Stimulated activated CD4-positive, alpha-beta T cell treated with anti-CD3 and anti-CD28 coated beads, TNF-alpha, amount 100 ng/mL, for 1 hour (primary cell): ENCODE data around the gene HGD.

Experiments used
- DNase-seq, 3 donors: peaks; one replicate each; pipeline ENCODE4 v3.0.0-alpha.2; 2020; ENCODE audit warnings: low read depth in 3 of 3, low spot score in 1 of 3

Gene HGD, protein sequence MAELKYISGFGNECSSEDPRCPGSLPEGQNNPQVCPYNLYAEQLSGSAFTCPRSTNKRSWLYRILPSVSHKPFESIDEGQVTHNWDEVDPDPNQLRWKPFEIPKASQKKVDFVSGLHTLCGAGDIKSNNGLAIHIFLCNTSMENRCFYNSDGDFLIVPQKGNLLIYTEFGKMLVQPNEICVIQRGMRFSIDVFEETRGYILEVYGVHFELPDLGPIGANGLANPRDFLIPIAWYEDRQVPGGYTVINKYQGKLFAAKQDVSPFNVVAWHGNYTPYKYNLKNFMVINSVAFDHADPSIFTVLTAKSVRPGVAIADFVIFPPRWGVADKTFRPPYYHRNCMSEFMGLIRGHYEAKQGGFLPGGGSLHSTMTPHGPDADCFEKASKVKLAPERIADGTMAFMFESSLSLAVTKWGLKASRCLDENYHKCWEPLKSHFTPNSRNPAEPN

GRCh38 chr3:120682095-120682681 lies at the start of gene HGD:
TSS of gene HGD (minus strand) at chr3:120682239. CDS start at chr3:120682111, 128 bp downstream.
- DNase-seq, result no peak

GRCh38 chr3:120730576-120731542 lies 48.8 kb upstream of the HGD start:
- no peak for DNase-seq

DNA sequence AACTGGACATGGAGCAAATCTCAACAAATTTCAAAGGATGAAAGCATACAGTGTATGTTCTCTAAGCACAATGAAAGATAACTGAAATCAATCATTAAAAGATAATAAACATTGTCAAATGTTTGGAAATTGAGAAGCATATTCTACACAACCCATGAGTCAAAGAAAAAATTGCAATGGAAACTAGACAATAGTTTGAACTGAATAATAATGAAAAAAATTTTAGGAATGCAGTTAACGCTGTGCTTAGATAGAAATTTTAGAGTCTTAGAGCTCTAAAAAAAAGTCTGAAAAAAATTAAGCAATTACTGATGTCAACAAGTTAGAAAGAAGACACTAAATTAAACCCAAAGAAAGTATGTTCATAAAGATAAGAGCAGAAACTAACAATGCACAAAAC lies 44.8 kb upstream of the HGD start:
- no peak for DNase-seq

- peak; percentile 16 to 49 (median 46) for DNase-seq
Measured at GRCh38 chr3:120719167-120719834, 37.3 kb upstream of the HGD start.

DNA sequence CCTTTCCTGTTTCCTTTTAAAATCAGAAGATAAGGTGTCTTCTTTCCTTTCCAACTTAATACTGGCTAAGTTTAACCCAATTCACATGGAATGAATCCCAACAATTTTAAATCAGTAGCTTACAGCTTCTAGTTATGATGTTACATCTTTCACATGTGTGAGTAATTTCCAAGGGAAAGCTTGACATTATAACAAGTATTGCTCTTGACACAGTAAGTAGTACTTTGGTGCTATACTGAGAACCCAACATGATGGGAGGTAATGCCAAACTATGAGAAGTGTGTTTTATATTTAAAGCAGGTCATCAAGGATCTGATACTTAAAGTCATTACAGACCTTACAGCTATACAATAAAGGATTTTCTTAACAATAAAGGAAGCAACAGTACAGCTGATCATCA lies 31.2 kb upstream of the HGD start:
- DNase-seq, result no peak

GRCh38 chr3:120710369-120710768 lies 28.3 kb upstream of the HGD start:
- DNase-seq, result no peak

- no peak for DNase-seq
Measured at GRCh38 chr3:120708408-120708807, 26.4 kb upstream of the HGD start.

- no peak for DNase-seq
Measured at GRCh38 chr3:120706950-120707349, 24.9 kb upstream of the HGD start.

GRCh38 chr3:120705884-120706582 lies 24.0 kb upstream of the HGD start:
- no peak for DNase-seq

- DNase-seq, result no peak
Measured at GRCh38 chr3:120699333-120699732, 17.3 kb upstream of the HGD start.

DNA sequence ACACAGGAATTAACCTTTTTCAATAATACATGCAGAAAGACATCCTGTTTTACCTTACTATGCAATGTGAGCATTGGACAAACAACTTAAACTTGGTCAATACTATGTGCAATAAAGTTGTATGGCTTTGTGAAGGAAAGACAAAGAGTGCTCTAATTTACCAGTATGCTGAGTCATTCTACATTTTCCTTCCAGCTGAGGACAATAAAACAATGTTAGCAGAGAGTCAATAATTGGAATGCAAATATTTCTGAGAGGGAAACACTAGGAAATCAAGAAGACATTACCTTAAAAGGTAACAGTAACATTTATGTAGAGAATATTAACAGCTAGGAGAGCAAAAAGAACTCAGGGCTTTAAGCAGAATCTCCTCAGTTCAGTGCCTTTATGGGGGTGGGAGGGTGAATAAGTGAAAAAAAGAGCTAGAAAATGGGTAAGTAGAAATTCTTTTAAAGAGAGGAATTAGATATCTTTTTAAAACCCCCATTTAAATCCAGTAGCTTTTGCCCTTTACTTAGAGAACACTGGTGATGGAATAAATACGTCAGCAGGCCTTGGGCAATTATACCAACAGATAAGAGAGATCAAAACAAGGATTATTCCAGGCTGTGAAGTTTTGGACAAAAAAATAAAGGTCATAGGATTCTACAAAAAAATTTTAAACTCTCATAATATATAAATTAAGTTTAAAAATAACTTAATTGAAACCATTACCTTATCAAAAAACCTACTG lies 11.6 kb upstream of the HGD start:
- no peak for DNase-seq

DNA sequence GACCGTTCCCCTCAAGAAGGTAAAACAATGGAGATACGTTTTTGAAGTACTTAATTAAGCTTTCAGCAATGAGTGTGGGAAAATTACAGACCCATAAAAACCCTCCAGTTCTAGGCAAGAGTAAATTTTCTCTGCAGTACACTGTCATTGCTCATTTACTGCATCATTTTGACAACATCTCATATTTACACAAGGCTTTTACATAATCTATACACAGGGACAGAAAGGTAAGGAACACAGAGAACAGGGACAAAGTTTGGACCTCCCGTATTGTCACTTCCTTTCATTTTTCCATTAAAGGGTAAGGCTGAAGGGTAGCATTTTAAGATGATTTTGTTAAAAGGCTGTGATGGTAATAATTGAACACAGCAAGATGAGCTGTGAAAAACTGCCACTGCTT lies 7.4 kb upstream of the HGD start:
- DNase-seq, result no peak

- no peak for DNase-seq
Measured at GRCh38 chr3:120688121-120688520, 6.1 kb upstream of the HGD start.

- no peak for DNase-seq
Measured at GRCh38 chr3:120685411-120685810, 3.4 kb upstream of the HGD start.

GRCh38 chr3:120684896-120685295 lies 2.9 kb upstream of the HGD start:
- no peak for DNase-seq

- DNase-seq, result no peak
Measured at GRCh38 chr3:120683671-120684301, 1.7 kb upstream of the HGD start.

DNA sequence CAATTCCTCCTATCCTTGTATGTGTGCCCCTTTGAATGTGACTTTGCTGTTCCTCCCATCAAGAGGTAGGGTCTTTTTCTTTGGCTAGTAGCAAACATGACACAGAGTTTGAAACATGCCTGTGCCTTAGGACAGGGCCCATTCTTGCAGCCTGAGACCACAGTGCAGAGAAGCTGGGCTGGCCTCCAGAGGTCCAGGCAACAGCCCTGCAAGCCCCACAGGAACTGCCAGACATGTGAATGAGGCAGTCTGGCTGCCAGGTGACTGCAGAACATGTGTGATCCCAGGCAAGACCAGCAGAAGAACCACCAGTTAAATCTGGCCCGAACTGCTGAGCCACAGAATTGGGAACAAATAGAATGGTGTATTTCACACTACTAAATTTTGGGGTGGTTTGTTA lies 1.2 kb upstream of the HGD start:
- DNase-seq, result no peak

- DNase-seq, result no peak
Measured at GRCh38 chr3:120681506-120682038, 467 bp downstream of the HGD start.

GRCh38 chr3:120681018-120681417 lies 1.0 kb downstream of the HGD start:
- DNase-seq, result no peak
